Natural killer cell (primary cell): Measurements from ENCODE around the gene DNAJB14. TPM values are rescaled to one million over a fixed set of nuclear protein-coding genes. Genes with fewer than 3 reads are reported as not detected.
A peak's percentile ranks its signal among the peaks of the same experiment; 100 is the strongest.

Source experiments
- ATAC-seq, 3 donors: fragments of 150-1000 bp in 2 of 3; fragments of 200-7000 bp in 1 of 3; cut with Tn5 transposase; 1 replicate in 1 of 3; 2 replicates in 2 of 3; pipeline ENCODE4 v1.10.0; 2021; ENCODE audit warnings: mild to moderate bottlenecking in 2 of 3, moderate library complexity in 2 of 3
- DNase-seq, 2 donors: peaks; one replicate each; pipeline versions ENCODE4 v3.0.0 to v3.0.0-alpha.2; 2013 to 2021; ENCODE audit warnings: mixed read lengths in 1 of 2
- H3K27ac ChIP-seq: one replicate; pipeline ENCODE4 v1.5.1; 2013; ENCODE audit warnings: mild to moderate bottlenecking, low read length
- H3K27me3 ChIP-seq: one replicate; pipeline ENCODE4 v1.6.1; 2013; ENCODE audit warnings: low read length; ENCODE audit not compliant: control insufficient read depth, insufficient read depth
- H3K36me3 ChIP-seq: one replicate; pipeline ENCODE4 v1.6.1; 2013; ENCODE audit warnings: low read length; ENCODE audit not compliant: control insufficient read depth, insufficient read depth
- H3K4me1 ChIP-seq: one replicate; pipeline ENCODE4 v1.6.1; 2013; ENCODE audit warnings: low read length; ENCODE audit not compliant: control insufficient read depth, insufficient read depth
- H3K4me3 ChIP-seq: one replicate; pipeline ENCODE4 v1.5.1; 2013; ENCODE audit warnings: low read length
- H3K9me3 ChIP-seq: one replicate; pipeline ENCODE4 v1.6.1; 2013; ENCODE audit warnings: low read length; ENCODE audit not compliant: control insufficient read depth, insufficient read depth
- H3K27ac Mint-ChIP-seq, 2 donors: one replicate each; pipeline ENCODE4 v1.8.0; 2022; ENCODE audit warnings: mild to moderate bottlenecking in 2 of 2, mixed read lengths in 2 of 2, moderate library complexity in 1 of 2
- H3K27me3 Mint-ChIP-seq, 2 donors: one replicate each; pipeline ENCODE4 v1.8.0; 2022; ENCODE audit warnings: low read depth in 2 of 2, mixed read lengths in 2 of 2
- H3K36me3 Mint-ChIP-seq: one replicate; pipeline ENCODE4 v1.8.0; 2022; ENCODE audit warnings: mixed read lengths
- H3K4me1 Mint-ChIP-seq, 2 donors: one replicate each; pipeline ENCODE4 v1.8.0; 2022; ENCODE audit warnings: mixed read lengths in 2 of 2
- H3K4me3 Mint-ChIP-seq: one replicate; pipeline ENCODE4 v1.8.0; 2022; ENCODE audit warnings: mild to moderate bottlenecking, moderate library complexity, mixed read lengths
- H3K9me3 Mint-ChIP-seq, 2 donors: one replicate each; pipeline ENCODE4 v1.8.0; 2022; ENCODE audit warnings: mixed read lengths in 2 of 2
- WGBS: methylation state at CpG from one replicate; pipeline ENCODE4 v1.1.7; 2013; ENCODE audit warnings: missing lambda C conversion rate; ENCODE audit not compliant: insufficient coverage; 5-methylcytosine and 5-hydroxymethylcytosine counted together
- intact Hi-C: fragments of 100-400 bp; cut with micrococcal nuclease; formaldehyde crosslinking; loops from one replicate; pipeline ENCODE4 v1.14.2; 2022
- total RNA-seq, 4 donors: library from RNA; stranded (reverse); fragments of 120-200 nt in 1 of 4; gene quantifications; one replicate each; pipeline versions ENCODE4 v1.2.3 to v1.2.4, GENCODE V29; 2013 to 2022
- TF ChIP-seq, protein P1 (sequence below): fragments of 200-600 bp; IDR thresholded peaks from one replicate; pipeline ENCODE4 v1.8.0; 2022; ENCODE audit warnings: antibody characterized with exemption

The DNAJB14 gene
- total RNA-seq, 3 donors from 2014 or later (not counting 1 experiment from before 2014, with no cell fraction given), result 81.0 to 90.0 (median 86.1) TPM

- Histone ChIP-seq H3K36me3 (peaks cover 67% of the 10 kb centered on the region), H3K27ac (no peak overlapping the region), H3K9me3 (no peaks in the 10 kb centered on the region), H3K27me3 (no peaks in the 10 kb centered on the region), H3K4me3 (no peak overlapping the region), H3K4me1 (peaks cover under 1% of the 10 kb centered on the region)
- ATAC-seq (no peak), DNase-seq (peak in 1 of 2 donors; percentile 48)
- Mint-ChIP-seq H3K27ac (peak overlapping the region in 1 of 2 donors; percentile 49), H3K36me3 (peaks cover 13% of the 10 kb centered on the region), H3K4me1 (peaks cover 13 to 22% of the 10 kb centered on the region in 2 donors), H3K27me3 (no peaks in the 10 kb centered on the region), H3K4me3 (no peak overlapping the region), H3K9me3 (peaks cover 4 to 7% of the 10 kb centered on the region in 2 donors)
- intact Hi-C loops, result no loop called here
- TF ChIP-seq, protein P1, sequence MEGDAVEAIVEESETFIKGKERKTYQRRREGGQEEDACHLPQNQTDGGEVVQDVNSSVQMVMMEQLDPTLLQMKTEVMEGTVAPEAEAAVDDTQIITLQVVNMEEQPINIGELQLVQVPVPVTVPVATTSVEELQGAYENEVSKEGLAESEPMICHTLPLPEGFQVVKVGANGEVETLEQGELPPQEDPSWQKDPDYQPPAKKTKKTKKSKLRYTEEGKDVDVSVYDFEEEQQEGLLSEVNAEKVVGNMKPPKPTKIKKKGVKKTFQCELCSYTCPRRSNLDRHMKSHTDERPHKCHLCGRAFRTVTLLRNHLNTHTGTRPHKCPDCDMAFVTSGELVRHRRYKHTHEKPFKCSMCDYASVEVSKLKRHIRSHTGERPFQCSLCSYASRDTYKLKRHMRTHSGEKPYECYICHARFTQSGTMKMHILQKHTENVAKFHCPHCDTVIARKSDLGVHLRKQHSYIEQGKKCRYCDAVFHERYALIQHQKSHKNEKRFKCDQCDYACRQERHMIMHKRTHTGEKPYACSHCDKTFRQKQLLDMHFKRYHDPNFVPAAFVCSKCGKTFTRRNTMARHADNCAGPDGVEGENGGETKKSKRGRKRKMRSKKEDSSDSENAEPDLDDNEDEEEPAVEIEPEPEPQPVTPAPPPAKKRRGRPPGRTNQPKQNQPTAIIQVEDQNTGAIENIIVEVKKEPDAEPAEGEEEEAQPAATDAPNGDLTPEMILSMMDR, result no peak
- WGBS, result 72% methylated on average over 2 of the region's 3 CpGs
These were observed 25.2 kb downstream of the DNAJB14 start for GRCh38 chr4:99921174-99921573.

DNA sequence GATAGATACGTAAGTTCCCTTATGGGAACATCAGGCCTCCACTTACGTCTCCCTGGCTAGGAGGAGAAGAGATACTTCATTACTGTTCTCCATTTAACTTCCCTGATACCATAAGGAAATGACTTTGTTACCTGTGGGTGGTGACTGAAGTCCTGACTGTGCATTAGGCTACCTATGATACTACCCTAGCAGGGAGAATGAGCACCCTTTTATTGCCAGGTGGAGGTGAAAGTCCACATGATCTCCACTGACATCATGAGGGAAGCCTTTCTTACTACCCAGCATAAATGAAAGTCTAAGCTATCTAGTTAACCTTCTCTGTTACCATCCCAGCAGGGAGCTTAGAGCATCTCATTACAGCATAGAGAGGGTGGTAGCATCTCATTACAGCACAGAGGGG lies 27.8 kb downstream of the DNAJB14 start:
- H3K4me3 ChIP-seq, result no peak overlapping the region
- no peaks in the 10 kb centered on the region for H3K9me3 ChIP-seq
- WGBS, result no CpG with 5 or more reads among the region's 2 CpGs
- peaks cover 27% of the 10 kb centered on the region for H3K36me3 Mint-ChIP-seq
- H3K27ac ChIP-seq, result no peak overlapping the region
- intact Hi-C loops, result no loop called here
- no peak overlapping the region for H3K4me3 Mint-ChIP-seq
- peak overlapping the region; percentile 14 to 68 for H3K27ac Mint-ChIP-seq
- H3K27me3 ChIP-seq, result no peaks in the 10 kb centered on the region
- peaks cover 20 to 29% of the 10 kb centered on the region in 2 donors for H3K4me1 Mint-ChIP-seq
- DNase-seq, result no peak
- H3K9me3 Mint-ChIP-seq, result peaks cover 4 to 7% of the 10 kb centered on the region in 2 donors
- TF ChIP-seq, protein P1, result no peak
- H3K27me3 Mint-ChIP-seq, result no peaks in the 10 kb centered on the region
- peaks cover 49% of the 10 kb centered on the region for H3K36me3 ChIP-seq
- ATAC-seq, result no peak
- peaks cover 4% of the 10 kb centered on the region for H3K4me1 ChIP-seq

- H3K4me3 Mint-ChIP-seq, result no peak overlapping the region
- intact Hi-C loops, result no loop called here
- H3K9me3 Mint-ChIP-seq, result peaks cover 4 to 7% of the 10 kb centered on the region in 2 donors
- TF ChIP-seq, protein P1, result no peak
- Histone ChIP-seq H3K36me3 (peaks cover 44% of the 10 kb centered on the region), H3K4me3 (no peak overlapping the region), H3K4me1 (peaks cover 4% of the 10 kb centered on the region), H3K27ac (no peak overlapping the region), H3K27me3 (no peaks in the 10 kb centered on the region), H3K9me3 (no peaks in the 10 kb centered on the region)
- H3K27ac Mint-ChIP-seq, result peak overlapping the region in 1 of 2 donors; percentile 68
- no peak for ATAC-seq
- no peaks in the 10 kb centered on the region for H3K27me3 Mint-ChIP-seq
- peaks cover 27% of the 10 kb centered on the region for H3K36me3 Mint-ChIP-seq
- 84% methylated on average over 3 of the region's 3 CpGs for WGBS
- no peak for DNase-seq
- H3K4me1 Mint-ChIP-seq, result peaks cover 20 to 29% of the 10 kb centered on the region in 2 donors
These were observed 28.8 kb downstream of the DNAJB14 start for GRCh38 chr4:99917575-99917974.

GRCh38 chr4:99915449-99915848 lies 31.0 kb downstream of the DNAJB14 start:
- no peak for DNase-seq
- no peak overlapping the region for H3K4me3 Mint-ChIP-seq
- 39% methylated on average over 2 of the region's 2 CpGs for WGBS
- H3K4me3 ChIP-seq, result no peak overlapping the region
- peak overlapping the region; percentile 37 to 59 for H3K27ac Mint-ChIP-seq
- no peaks in the 10 kb centered on the region for H3K27me3 ChIP-seq
- H3K9me3 ChIP-seq, result no peaks in the 10 kb centered on the region
- peaks cover 20 to 37% of the 10 kb centered on the region in 2 donors for H3K4me1 Mint-ChIP-seq
- no peak for ATAC-seq
- intact Hi-C loops, result no loop called here
- H3K9me3 Mint-ChIP-seq, result peaks cover 4 to 7% of the 10 kb centered on the region in 2 donors
- peaks cover 27% of the 10 kb centered on the region for H3K36me3 Mint-ChIP-seq
- peaks cover 4% of the 10 kb centered on the region for H3K4me1 ChIP-seq
- peaks cover 33% of the 10 kb centered on the region for H3K36me3 ChIP-seq
- TF ChIP-seq, protein P1, result no peak
- no peak overlapping the region for H3K27ac ChIP-seq
- H3K27me3 Mint-ChIP-seq, result no peaks in the 10 kb centered on the region
